NCI-H2196 (cell line): ENCODE measurements around the gene SIM1.

Experiments
- DNase-seq: peaks from one replicate; lab custom pipeline; 2025; ENCODE audit not compliant: unreplicated experiment; lab: John Stamatoyannopoulos, UW

SIM1 gene, protein sequence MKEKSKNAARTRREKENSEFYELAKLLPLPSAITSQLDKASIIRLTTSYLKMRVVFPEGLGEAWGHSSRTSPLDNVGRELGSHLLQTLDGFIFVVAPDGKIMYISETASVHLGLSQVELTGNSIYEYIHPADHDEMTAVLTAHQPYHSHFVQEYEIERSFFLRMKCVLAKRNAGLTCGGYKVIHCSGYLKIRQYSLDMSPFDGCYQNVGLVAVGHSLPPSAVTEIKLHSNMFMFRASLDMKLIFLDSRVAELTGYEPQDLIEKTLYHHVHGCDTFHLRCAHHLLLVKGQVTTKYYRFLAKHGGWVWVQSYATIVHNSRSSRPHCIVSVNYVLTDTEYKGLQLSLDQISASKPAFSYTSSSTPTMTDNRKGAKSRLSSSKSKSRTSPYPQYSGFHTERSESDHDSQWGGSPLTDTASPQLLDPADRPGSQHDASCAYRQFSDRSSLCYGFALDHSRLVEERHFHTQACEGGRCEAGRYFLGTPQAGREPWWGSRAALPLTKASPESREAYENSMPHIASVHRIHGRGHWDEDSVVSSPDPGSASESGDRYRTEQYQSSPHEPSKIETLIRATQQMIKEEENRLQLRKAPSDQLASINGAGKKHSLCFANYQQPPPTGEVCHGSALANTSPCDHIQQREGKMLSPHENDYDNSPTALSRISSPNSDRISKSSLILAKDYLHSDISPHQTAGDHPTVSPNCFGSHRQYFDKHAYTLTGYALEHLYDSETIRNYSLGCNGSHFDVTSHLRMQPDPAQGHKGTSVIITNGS

GRCh38 chr6:100464903-100465700 is at the start of gene SIM1:
Gene SIM1 (minus strand): TSS chr6:100464921. CDS start chr6:100463468, 1,453 bp downstream.
- DNase-seq = no peak

DNA sequence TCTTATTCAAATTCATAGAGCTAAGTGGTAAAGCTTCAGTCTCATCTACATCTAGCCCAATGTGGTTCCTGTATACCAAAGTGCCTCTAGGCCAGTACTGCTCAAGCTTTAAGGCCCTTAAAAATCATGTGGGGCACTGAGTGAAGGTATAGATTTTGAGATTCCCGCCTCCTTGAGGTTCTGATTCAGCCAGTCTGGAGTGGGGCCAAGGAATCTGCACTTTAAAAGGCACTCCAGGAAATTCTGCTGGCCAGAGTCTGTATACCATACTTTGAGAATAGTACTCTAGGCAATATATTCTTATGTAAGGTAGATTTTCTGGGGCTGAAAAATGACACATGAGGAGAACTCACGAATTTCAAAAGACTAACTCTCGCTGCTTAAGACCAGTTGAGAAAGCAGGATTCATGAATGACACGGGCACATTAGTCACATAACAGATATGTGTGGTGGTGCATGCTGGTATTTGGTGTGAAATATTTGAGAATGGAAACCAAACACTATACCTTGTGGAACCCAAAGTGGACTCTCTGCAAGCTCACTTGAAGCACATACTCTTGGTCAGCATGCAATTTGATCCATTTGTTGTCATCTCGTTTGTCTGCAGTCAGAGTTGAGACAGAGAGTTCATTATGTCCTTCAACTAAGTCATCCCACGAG is 47.6 kb upstream of the SIM1 start:
- DNase-seq = peak; percentile 7

- no peak for DNase-seq
Observed at GRCh38 chr6:100509101-100509500, 44.4 kb upstream of the SIM1 start.

DNA sequence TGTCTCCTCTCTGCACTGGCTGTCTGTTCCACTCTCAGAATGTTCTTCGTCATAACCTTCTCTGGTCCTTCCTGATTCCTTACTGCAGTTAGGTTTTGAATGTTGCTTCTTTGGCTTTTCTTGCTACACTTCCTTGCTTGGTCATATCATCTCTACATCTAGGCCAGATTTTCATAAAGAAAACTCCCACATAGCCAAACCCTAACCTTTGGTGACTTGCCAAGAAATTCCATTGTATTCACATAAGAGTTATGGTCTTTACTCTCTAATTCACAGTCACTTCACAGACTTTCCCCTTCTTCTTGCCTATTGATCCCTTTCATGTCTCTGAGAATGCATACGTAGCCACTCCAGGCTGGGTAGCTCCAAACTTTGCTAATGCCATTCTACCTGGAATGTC is 41.9 kb upstream of the SIM1 start:
- DNase-seq = no peak

- no peak for DNase-seq
Observed at GRCh38 chr6:100504786-100505737, 40.3 kb upstream of the SIM1 start.

GRCh38 chr6:100503043-100503705 is 38.5 kb upstream of the SIM1 start:
- DNase-seq = no peak

GRCh38 chr6:100493206-100493888 is 28.6 kb upstream of the SIM1 start:
- DNase-seq = no peak

DNA sequence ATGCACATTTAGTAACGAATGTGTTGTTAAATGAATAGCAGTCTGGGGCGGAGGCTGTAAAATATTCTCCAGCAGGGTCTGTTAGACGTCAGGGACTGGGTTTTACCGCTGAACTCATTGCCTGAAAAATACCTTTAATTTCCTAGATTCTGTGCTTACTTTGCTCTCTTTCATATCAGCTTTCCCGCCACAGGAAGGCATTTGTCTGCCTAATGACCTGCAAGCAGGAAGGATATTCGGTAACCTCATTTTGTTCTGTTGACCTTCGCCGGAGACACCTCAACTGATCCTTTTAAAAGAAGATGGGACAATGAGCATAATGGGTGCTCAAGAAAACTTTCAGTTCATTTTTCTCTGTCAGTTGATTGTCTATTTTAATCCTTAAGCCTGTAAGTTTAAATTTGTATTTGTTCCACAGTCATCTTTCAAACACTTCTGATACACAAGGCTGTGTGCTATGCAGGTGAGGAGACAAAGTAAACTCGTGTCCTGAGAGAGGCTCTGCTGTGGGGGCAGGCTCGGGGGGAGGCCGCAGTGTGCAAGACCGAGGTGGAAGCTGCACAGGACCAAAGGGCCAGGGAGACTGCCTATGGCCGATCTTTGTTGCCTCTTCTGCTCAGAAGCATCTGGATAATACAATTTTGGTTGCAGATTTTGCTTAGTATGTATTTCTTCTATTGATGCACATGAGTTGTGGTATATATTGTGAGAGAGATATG is 27.4 kb upstream of the SIM1 start:
- DNase-seq = no peak

DNA sequence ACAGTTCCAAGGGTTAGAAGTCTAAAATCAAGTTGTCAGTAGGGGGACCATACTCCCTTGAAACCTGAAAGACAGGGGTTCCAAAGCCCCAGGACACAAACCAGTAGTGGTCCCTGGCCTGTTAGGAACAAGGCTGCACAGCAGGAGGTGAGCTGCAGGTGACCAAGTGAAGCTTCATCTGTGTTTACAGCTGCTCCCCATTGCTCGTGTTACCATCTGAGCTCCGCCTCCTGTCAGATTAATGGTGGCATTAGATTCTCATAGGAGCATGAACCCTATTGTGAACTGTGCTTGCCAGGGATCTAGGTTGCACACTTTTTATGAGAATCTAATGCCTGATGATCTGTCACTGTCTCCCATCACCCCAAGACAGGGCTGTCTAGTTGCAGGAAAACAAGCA is 25.3 kb upstream of the SIM1 start:
- DNase-seq = no peak

GRCh38 chr6:100488244-100488643 is 23.5 kb upstream of the SIM1 start:
- no peak for DNase-seq

DNA sequence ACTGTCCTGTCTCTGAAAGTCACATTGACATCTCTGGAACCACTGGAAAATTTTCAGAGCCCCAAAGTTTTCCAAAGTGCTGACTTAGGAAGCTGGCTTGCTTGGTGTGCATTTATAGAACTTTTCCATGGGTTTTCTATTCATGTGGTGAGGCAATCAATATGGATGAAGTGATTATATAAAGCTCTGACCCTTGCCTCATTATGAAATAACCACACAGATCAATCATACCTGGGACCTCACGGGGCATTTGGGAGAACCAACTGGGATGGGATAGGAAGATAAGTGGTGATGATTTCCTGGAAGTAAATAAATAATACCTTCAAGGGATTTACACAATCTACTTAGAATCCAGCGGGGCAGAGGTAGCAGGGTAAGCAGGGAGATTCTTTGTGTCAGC is 22.9 kb upstream of the SIM1 start:
- DNase-seq = no peak

DNA sequence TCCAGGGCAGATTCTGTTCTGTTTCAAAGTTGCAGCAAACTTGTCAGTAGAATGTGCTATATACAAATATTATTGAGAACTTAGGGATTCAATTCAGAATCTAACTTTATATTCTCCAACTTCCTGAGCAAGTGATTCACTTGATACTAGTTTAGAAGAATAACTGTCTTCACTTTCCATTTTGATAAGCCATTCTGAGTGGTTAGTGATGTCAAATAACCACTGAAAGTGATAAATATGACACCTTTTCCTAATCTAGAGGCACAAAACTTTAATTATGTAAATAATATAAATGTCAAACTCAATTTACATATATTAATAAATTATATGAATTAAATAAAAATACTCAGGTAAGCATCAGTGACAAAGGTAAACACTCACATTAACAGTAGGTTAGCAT is 20.5 kb upstream of the SIM1 start:
- no peak for DNase-seq

GRCh38 chr6:100484474-100484873 is 19.8 kb upstream of the SIM1 start:
- peak; percentile 13 for DNase-seq

DNA sequence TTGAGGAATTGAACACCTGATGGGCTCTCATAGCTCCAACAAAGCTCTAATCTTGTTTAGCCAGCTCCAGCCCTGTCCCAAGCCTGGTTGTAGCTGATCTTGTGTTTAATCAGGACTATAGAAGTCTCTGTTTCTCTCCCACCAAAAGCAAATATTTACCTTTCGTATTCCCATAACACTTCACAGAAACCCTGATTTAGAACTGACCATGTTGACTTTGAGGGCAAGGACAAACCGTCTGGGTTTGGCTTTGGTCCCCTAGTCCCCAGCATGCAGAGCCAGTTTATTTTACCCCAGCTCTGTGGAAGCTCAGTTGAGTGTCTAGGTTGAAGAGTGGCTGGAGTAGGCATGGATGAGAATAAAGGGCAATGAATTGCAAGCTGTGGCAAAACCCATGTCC is 18.0 kb upstream of the SIM1 start:
- DNase-seq = no peak

- DNase-seq = peak; percentile 30
Observed at GRCh38 chr6:100479179-100480035, 14.7 kb upstream of the SIM1 start.

DNA sequence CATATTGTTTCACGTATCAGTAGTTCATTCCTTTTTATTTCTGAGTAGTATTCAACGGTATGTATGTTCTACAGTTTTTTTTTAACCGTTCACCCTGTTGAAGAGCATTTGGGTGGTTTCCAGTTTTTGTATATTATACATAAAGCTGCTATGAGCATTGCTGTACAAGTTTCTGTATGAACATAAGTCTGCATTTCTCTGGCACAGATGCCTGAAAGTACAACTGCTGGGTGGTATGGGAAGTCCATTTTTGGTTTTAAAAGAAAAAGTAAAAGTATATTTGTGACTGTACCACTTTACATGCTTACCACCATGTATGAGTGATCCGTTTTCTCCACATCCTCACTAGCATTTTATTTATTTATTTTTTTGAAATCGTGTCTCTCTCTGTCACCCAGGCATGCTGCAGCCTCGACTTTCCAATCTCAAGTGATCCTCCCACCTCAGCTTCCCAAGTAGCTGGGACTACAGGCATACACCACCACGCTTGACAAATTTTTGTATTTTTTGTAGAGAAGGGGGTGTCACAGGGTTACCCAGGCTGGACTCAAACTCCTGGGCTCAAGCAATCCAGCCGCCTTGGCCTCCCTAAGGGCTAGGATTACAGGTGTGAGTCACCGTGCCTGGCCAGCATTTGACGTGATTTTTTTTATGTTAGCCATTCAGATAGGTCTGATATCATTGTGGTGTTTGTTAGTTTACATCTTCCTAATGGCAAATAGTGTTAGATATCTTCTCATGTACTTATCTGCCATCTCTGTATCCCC is 11.0 kb upstream of the SIM1 start:
- DNase-seq = no peak
